HG03064 (cell line): ENCODE data around the gene ZMAT1.
A peak's percentile ranks its signal among the peaks of the same experiment; 100 is the strongest.
"Not testable (repeated sequence)": the region's sequence is repeated elsewhere in the genome, so short reads cannot be mapped to it uniquely, and the experiment has no call there.

Experiments used
- ATAC-seq: cut with Tn5 transposase; IDR thresholded peaks from one replicate; pipeline ENCODE4 v1.9.1; 2021; ENCODE audit warnings: low read depth; ENCODE audit not compliant: unreplicated experiment

The ZMAT1 gene

DNA sequence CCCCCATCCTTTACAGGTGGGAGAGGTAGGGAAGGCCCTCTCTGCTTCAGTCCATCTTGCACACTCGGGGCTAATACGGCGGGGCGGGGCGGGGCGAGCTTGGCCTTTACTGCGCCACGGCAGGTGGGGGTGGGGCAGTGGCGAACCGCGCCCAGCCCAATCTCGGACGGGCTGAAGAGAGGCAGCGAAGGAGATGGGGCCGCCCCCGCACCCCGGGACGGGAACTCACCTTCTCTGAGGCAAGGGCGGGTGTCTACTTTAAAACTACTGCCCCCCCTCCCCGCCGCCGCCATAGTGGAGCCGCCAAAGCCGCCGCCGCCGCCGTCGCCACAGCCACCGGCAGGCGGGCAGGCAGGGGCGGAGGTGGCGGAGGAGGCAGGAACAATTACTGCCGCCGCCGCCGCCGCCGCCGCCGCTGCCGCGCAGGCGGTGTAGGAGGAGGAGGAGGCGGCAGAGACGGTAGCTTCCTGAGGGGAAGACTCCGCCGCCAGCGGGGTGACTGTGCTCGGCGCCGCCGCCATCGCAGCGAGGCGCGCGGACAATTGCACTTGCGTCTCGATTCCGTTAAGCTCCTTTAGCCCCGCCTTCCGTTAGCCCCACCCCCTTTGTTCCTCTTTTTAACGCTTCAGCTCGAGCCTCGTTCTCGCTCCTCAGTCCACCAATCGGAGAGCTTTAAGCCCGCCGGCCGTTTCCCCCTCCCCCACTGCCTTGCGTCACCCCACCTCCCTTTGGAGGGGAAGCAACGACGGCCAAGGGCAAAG lies at the start of gene ZMAT1:
TSS of gene ZMAT1 (minus strand) at position 540 of the 761 bp plus-strand sequence. CDS start at position 521, 19 bp downstream.
- ATAC-seq: peak; percentile 92

DNA sequence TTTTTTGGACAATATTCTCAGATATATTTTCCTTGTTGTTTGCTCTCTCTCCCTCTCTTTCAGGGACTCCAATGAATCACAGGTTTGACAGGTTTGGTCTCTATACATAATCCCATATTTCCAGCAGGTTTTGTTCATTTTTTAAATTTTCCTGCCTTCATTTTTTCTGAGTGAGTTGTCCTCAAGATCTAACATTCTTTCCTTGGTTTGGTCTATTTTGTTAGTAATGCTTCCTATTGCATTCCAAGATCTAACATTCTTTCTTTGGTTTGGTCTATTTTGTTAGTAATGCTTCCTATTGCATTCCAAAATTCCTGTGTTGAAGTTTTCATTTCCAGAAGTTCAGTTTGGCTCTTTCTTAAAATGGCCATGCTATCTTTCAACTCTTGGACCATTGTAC lies 45.3 kb upstream of the ZMAT1 start:
- ATAC-seq: no peak

DNA sequence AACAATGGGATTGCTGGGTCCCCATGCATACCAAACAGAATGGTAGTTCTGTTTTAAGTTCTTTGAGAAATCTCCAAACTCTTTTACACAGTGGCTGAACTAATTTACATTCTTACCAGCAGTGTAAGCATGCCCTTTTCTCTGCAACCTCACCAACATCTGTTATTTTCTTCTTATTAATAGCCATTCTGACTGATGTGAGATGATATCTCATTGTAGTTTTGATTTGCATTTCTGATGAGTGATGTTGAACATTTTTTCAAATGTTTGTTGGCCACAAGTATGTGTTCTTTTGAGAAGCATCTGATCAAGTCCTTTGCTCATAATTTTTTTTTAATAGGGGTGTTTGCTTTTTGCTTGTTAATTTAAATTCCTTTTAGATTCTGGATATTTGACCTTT lies 41.2 kb upstream of the ZMAT1 start:
- ATAC-seq: no peak

DNA sequence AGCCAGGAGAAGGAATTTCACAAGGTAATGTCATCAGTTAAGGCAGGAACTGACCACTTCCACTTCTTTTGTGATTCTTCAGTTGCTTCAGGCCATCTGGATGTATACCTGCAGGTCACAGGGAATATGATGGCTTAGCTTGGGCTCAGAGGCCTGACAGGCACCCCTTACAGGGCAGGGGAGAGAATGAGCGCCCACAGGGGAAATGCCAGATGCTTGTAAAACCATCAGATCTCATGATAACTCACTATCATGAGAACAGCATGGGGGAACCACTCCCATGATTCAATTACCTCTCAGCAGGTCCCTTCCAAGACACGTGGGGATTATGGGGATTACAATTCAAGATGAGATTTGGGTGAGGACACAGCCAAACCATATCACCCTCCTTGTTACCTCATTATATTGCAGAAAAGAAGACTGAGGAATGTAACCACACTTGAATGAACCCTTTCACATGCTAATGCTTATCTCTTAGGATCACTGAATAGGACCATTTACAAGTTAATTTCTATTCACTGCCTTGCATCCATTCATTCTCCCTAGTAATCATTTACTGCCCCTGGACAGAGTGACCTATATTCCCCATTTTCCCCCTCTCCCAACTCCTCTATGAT lies 33.2 kb upstream of the ZMAT1 start:
- ATAC-seq: not testable (repeated sequence)

DNA sequence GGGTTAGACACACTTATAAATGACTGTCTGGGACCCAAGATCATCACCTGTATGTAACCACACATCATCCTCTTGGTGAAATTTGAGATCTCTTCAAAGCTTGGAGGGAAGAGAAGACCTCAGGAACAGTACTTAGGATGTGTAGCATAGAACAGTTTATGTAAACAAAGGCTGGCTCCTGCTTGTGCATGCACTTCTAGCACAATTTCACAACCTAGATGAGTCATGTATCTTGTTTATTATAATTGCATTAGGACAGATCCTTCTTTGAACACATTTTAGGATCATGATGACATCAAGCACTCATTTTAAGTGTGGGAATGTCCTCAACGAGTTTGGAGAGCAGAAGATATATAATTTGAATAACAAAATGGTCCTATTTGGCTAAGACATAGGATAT lies 26.3 kb upstream of the ZMAT1 start:
- no peak for ATAC-seq

DNA sequence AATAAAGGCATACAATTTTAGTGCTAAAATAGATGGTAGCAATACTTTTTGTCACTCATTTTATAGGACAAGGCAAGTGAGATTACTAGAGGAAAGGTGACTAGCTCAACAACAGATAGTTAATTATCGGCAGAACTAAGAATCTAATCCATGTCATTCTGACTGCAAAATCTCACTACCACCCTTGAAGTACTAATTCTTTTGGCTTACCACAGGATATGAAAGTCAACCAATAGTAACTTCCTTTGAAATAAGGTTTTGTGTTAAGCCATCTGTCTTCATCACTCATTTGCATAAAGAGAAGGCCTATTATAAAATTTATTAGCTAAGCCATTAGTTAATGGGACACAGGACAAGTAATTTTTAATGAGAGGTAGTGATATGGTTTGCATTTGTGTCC lies 25.3 kb upstream of the ZMAT1 start:
- no peak for ATAC-seq

DNA sequence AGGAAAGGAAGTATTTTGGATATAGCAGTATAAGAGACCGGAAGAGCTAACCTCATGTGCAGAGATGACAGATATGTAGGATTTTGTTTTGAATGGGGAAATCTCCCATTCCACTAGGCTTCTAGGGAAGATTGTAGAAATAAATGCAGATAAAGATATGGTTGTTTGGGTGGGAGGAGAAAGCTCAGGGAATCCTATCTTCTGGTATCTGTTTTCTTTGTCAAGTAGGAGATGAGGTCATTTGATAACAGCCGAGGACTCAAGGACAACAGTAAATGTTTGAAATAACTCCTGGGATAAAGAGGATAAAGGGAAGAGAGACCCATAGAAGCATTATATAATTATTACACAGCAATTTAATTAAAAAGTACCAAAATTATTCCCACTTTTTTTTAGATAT lies 24.7 kb upstream of the ZMAT1 start:
- ATAC-seq: no peak

DNA sequence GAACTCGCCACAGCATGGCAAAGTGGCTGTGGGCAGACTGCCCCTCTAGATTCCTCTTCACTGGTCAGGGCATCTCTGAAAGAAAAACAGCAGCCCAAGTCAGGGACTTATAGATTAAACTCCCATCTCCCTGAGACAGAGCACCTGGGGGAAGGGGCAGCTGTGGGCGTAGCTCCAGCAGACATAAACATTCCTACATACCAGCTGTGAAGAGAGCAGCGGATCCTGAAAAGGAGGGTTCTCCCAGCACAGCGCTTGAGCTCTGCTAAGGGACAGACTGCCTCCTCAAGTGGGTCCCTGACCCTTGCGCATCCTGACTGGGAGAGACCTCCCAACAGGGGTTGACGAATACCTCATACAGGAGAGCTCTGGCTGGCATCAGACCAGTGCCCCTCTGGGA lies 18.8 kb upstream of the ZMAT1 start:
- no peak for ATAC-seq

DNA sequence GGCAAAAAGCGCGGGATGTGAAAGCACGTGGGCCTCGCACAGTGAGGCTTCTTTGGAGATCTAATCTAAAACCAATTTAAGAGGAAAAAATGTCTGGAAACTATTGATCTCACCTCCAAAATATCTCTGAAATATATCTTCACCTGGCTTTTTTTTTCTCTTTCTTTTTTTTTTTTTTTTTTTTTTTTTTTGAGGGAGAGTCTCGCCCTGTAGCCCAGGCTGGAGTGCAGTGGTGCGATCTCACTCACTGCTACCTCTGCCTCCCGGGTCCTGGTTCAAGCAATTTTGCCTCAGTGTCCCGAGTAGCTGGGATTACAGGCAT lies 383 bp upstream of the ZMAT1 start:
- no peak for ATAC-seq

DNA sequence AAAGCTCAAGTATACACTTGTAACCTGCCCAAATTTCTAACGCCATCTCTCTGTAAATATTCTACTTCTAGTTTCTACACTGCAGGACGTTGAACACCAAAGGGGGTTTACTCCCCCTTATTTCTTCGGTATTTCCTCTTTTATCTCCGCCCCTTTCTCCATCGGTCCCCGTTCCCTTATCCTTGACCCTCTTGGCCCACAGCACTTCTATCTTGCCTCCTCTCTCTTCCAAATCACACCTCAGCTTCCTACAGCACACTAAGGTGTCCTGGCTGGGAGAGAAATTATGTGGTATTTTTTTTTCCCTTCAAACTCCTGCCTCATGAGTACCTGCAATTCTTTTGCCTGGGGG lies 715 bp downstream of the ZMAT1 start:
- ATAC-seq: no peak

DNA sequence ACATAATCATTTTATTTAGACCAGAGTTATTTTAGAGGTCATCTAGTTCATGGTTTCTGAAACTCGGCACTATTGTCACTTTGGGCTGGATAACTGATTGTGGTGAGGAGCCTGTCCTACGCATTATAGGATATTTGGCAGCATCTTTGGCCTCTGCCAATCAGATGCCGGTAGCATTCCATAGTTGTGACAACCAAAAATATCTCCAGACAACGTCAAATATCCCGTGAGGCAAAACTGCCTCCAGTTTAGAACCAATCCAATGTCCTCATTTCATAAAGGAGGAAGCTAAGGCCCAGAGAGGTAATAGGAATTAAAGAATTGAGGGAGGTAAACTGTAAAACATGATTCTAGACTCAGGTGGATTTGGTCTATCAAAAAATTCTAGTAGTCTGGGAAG lies 6.1 kb downstream of the ZMAT1 start:
- ATAC-seq: no peak

DNA sequence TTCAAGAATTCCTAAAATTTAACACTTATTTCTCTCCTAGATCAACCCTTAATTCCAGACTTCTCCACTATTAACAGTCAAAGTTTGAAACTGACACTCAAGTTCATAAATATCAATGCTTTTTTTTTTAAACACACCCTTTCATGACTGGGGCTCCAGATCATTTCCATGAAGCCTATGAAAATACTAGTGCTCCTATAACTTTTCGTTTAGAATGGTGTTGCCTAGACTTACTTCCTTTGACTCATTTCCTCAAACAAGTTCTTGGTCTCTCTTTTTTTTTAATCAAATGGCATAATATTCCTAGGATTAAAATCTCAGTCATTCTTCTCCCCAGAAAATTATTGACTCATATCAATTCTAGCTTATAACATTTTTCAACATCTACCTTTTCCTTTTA lies 13.1 kb downstream of the ZMAT1 start:
- no peak for ATAC-seq

DNA sequence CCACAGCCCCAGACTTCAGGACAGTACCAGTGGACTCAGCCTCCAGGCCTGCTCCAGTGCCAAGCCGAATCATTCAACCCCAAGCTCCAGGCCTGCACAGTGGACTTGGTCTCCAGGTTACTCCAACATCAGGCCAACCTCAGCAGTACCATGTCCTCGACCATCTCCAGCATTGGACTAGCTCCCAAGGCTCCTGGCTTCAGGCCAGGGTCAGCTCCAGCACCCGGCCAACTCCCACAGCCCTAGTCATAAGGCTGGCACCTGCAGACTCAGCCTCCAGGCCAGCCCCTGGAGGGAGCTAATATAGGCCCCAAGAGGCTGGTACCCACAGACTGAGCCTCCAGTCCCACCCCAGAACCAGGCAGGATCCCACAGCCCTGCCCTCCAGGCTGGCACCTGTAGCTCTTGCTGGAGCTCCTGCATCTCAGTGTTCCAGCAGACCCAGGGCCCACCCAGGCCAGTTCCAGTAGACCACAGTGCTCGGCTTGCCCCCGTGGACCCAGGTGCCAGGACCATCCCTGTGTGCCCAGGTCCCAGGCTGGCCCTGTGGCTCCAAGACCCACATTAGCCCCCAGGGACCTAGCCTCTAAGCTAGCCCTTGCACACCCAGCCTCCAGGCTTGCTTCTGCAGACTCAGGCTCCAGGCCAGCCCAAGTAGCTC lies 25.6 kb downstream of the ZMAT1 start:
- no peak for ATAC-seq

DNA sequence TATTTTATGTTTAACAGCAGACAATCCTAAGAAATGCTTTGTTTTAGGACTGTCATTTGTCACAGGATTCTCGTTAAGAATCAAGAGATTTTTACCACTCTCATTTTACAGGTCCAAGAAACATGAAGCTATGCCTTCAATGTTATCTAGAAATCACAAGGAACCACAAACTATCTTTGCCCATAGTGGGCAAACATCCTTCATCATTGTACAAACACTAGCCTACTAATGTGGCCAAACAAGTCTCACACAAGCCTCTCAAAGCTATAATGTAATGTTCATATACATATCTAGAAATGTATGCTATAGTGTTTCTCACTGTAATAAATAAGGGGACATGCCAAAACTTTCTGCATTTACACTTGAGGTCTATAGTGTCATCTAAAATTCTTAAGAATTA lies 26.8 kb downstream of the ZMAT1 start:
- no peak for ATAC-seq
